Liver (tissue), 3 donors: Measurements from ENCODE around the gene OTUD5.

Source experiments
- ATF3 ChIP-seq: IDR thresholded peaks from 2 replicates; pipeline ENCODE4 v1.6.1; 2016; ENCODE audit warnings: antibody characterized with exemption
- CTCF ChIP-seq: fragments of 150-350 bp; IDR thresholded peaks from 2 replicates; pipeline ENCODE4 v1.5.1; 2017; ENCODE audit warnings: improper control_type of control experiment, low read depth, low read length; ENCODE audit not compliant: missing input control
- EGR1 ChIP-seq, 2 donors: IDR thresholded peaks; 2 replicates each; pipeline ENCODE4 v1.6.1; 2016 to 2018; ENCODE audit warnings: antibody characterized with exemption in 2 of 2, low read depth in 2 of 2
- GABPA ChIP-seq, 2 donors: IDR thresholded peaks in 1 of 2; conservative IDR thresholded peaks in 1 of 2; 2 replicates each; pipeline ENCODE4 v1.6.1; 2016; ENCODE audit warnings: antibody characterized with exemption in 2 of 2, mild to moderate bottlenecking in 1 of 2, moderate library complexity in 1 of 2
- HNF4A ChIP-seq, 2 donors: conservative IDR thresholded peaks; 2 replicates each; pipeline ENCODE4 v1.6.1; 2016; ENCODE audit warnings: antibody characterized with exemption in 2 of 2, mild to moderate bottlenecking in 2 of 2
- MAX ChIP-seq: IDR thresholded peaks from 2 replicates; pipeline ENCODE4 v1.6.1; 2016; ENCODE audit warnings: antibody characterized with exemption
- RAD21 ChIP-seq, 2 donors: IDR thresholded peaks; 2 replicates each; pipeline ENCODE4 v1.6.1; 2016; ENCODE audit warnings: antibody characterized with exemption in 2 of 2, mild to moderate bottlenecking in 2 of 2
- REST ChIP-seq: IDR thresholded peaks from 2 replicates; pipeline ENCODE4 v1.6.1; 2016; ENCODE audit warnings: antibody characterized with exemption, mild to moderate bottlenecking
- TAF1 ChIP-seq: conservative IDR thresholded peaks from 2 replicates; pipeline ENCODE4 v1.6.1; 2016; ENCODE audit warnings: antibody characterized with exemption, mild to moderate bottlenecking
- YY1 ChIP-seq: IDR thresholded peaks from 2 replicates; pipeline ENCODE4 v1.6.1; 2016; ENCODE audit warnings: antibody characterized with exemption, mild to moderate bottlenecking
- donor health status: healthy.
- donor health status: healthy.

- TF ChIP-seq CTCF (no peak), EGR1 (IDR thresholded peaks at IDR 0.05; ENCODE audit: low read depth in 2 of 2) (no peak), REST (no peak), ATF3 (no peak), YY1 (no peak), GABPA (IDR thresholded peaks at IDR 0.05 in 1 of 2, conservative IDR thresholded peaks at IDR 0.05 in 1 of 2) (peak in 1 of 2 donors; percentile 58), TAF1 (no peak), HNF4A (conservative IDR thresholded peaks at IDR 0.05) (no peak), RAD21 (IDR thresholded peaks at IDR 0.05) (peak in 1 of 2 donors; percentile 4), MAX (no peak)
Observed at GRCh38 chrX:48897157-48897624, 60.2 kb downstream of the OTUD5 start.
